SK-N-SH treated with all-trans-retinoic acid at 6 μM for 48 hours (cell line): Measurements from ENCODE around the gene OLFML2B.

Source experiments
- ATAC-seq: fragments of 200-7000 bp; cut with Tn5 transposase; 3 replicates; pipeline ENCODE4 v1.9.1; 2020; ENCODE audit warnings: mild to moderate bottlenecking, moderate library complexity
- ARNTL ChIP-seq: fragments of 450-650 bp; formaldehyde crosslinking; IDR thresholded peaks from 2 replicates; pipeline ENCODE4 v1.5.0; 2020; ENCODE audit warnings: low read depth, mild to moderate bottlenecking, moderate library complexity, borderline replicate concordance
- BACH2 ChIP-seq: fragments of 250-450 bp; sonication (Bioruptor Pico); IDR thresholded peaks from 2 replicates; pipeline ENCODE4 v1.9.0; 2021; ENCODE audit warnings: mild to moderate bottlenecking, borderline replicate concordance
- CSDC2 ChIP-seq: fragments of 250-450 bp; sonication (Bioruptor Pico); IDR thresholded peaks from 2 replicates; pipeline ENCODE4 v1.5.0; 2020; ENCODE audit warnings: mild to moderate bottlenecking, moderate library complexity
- GLIS3 ChIP-seq: fragments of 250-450 bp; sonication (Bioruptor Pico); IDR thresholded peaks from 2 replicates; pipeline ENCODE4 v1.5.0; 2020; ENCODE audit warnings: mild to moderate bottlenecking, moderate library complexity
- ISL1 ChIP-seq: fragments of 250-450 bp; sonication (Bioruptor Pico); IDR thresholded peaks from 2 replicates; pipeline ENCODE4 v2.1.2; 2022; ENCODE audit warnings: mild to moderate bottlenecking, moderate library complexity
- OSR1 ChIP-seq: fragments of 250-450 bp; sonication (Bioruptor Pico); IDR thresholded peaks from 2 replicates; pipeline ENCODE4 v1.8.0; 2022; ENCODE audit warnings: moderate library complexity, mild to moderate bottlenecking, inconsistent platforms
- PPARA ChIP-seq: fragments of 250-450 bp; sonication (Bioruptor Pico); IDR thresholded peaks from 2 replicates; pipeline ENCODE4 v1.5.0; 2020; ENCODE audit warnings: mild to moderate bottlenecking, borderline replicate concordance
- RARB ChIP-seq: fragments of 250-450 bp; sonication (Bioruptor Pico); IDR thresholded peaks from 2 replicates; pipeline ENCODE4 v1.8.0; 2021; ENCODE audit warnings: mild to moderate bottlenecking, moderate library complexity
- SNAI2 ChIP-seq: fragments of 250-450 bp; sonication (Bioruptor Pico); IDR thresholded peaks from 2 replicates; pipeline ENCODE4 v1.5.0; 2020; ENCODE audit warnings: mild to moderate bottlenecking, moderate library complexity
- TCF4 ChIP-seq: fragments of 250-450 bp; sonication (Bioruptor Pico); IDR thresholded peaks from 2 replicates; pipeline ENCODE4 v1.8.0; 2021; ENCODE audit warnings: mild to moderate bottlenecking, moderate library complexity, borderline replicate concordance
- TOX ChIP-seq: fragments of 250-450 bp; sonication (Bioruptor Pico); IDR thresholded peaks from 2 replicates; pipeline ENCODE4 v1.8.0; 2021; ENCODE audit warnings: mild to moderate bottlenecking, moderate library complexity, borderline replicate concordance
- ZC3H10 ChIP-seq: fragments of 250-450 bp; sonication (Bioruptor Pico); IDR thresholded peaks from 2 replicates; pipeline ENCODE4 v1.5.1; 2021; ENCODE audit warnings: mild to moderate bottlenecking, moderate library complexity
- ZFP3 ChIP-seq: fragments of 250-450 bp; sonication (Bioruptor Pico); IDR thresholded peaks from 2 replicates; pipeline ENCODE4 v1.5.0; 2020; ENCODE audit warnings: mild to moderate bottlenecking, moderate library complexity
- ZFP30 ChIP-seq: fragments of 450-650 bp; formaldehyde crosslinking; IDR thresholded peaks from 2 replicates; pipeline ENCODE4 v1.5.0; 2022; ENCODE audit warnings: mild to moderate bottlenecking, moderate library complexity
- ZNF565 ChIP-seq: fragments of 450-650 bp; formaldehyde crosslinking; conservative IDR thresholded peaks from 2 replicates; pipeline ENCODE4 v1.5.0; 2020; ENCODE audit warnings: low read depth, mild to moderate bottlenecking, moderate library complexity
- ZNF70 ChIP-seq: fragments of 450-650 bp; formaldehyde crosslinking; IDR thresholded peaks from 2 replicates; pipeline ENCODE4 v1.5.0; 2020; ENCODE audit warnings: mild to moderate bottlenecking, moderate library complexity
- ZNF8 ChIP-seq: fragments of 450-650 bp; formaldehyde crosslinking; IDR thresholded peaks from 2 replicates; pipeline ENCODE4 v1.5.0; 2020; ENCODE audit warnings: mild to moderate bottlenecking, moderate library complexity
- TF ChIP-seq, protein P1 (sequence below): fragments of 250-450 bp; sonication (Bioruptor Pico); IDR thresholded peaks from 2 replicates; pipeline ENCODE4 v1.5.0; 2020; ENCODE audit warnings: mild to moderate bottlenecking, moderate library complexity
- TF ChIP-seq, protein P2 (sequence below): fragments of 250-450 bp; sonication (Bioruptor Pico); IDR thresholded peaks from 2 replicates; pipeline ENCODE4 v1.8.0; 2020; ENCODE audit warnings: mild to moderate bottlenecking, moderate library complexity, borderline replicate concordance
- TF ChIP-seq, protein P3 (sequence below): fragments of 250-450 bp; sonication (Bioruptor Pico); IDR thresholded peaks from 2 replicates; pipeline ENCODE4 v1.5.1; 2020; ENCODE audit warnings: low read depth, mild to moderate bottlenecking, moderate library complexity
- TF ChIP-seq, protein P4 (sequence below): fragments of 250-450 bp; sonication (Bioruptor Pico); IDR thresholded peaks from 2 replicates; pipeline ENCODE4 v1.5.1; 2021; ENCODE audit warnings: mild to moderate bottlenecking, moderate library complexity

The OLFML2B gene

DNA sequence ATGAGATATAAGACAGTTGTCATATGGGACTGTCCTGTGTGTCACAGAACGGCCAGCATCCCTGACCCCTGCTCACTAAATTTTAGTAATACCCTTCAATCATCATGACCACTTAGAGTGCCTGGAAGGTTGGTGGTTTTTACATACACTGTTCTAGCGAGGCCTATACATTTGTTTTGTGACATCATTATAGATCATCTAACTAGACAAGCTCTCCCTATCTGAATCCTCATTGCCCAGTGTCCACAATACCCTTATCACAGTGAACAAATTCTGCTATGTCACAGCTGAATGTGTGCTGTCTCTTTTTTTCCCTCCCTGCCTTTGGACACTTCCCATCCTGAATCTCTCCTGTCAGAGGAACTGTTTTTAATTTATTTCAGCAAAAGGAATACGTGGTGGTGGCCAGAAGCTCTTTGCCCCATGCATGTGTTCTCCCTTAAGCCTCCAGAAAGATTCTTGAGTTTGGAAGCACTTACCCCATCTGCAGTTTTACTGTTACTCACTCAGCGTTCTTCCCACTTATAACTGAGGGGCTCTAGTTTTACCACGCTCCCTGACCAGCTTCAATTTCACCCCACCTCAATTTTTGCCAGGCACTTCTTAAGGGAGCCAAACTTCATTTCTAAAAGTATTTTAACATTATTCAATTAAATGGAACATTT is 70.3 kb downstream of the OLFML2B start:
- TF ChIP-seq PPARA (CRISPR knock-in tag) = no peak
- no peak for TF ChIP-seq ZNF565 (CRISPR knock-in tag)
- no peak for TF ChIP-seq ZFP3
- no peak for TF ChIP-seq TOX
- no peak for TF ChIP-seq TCF4 (CRISPR knock-in tag)
- TF ChIP-seq, protein P1, sequence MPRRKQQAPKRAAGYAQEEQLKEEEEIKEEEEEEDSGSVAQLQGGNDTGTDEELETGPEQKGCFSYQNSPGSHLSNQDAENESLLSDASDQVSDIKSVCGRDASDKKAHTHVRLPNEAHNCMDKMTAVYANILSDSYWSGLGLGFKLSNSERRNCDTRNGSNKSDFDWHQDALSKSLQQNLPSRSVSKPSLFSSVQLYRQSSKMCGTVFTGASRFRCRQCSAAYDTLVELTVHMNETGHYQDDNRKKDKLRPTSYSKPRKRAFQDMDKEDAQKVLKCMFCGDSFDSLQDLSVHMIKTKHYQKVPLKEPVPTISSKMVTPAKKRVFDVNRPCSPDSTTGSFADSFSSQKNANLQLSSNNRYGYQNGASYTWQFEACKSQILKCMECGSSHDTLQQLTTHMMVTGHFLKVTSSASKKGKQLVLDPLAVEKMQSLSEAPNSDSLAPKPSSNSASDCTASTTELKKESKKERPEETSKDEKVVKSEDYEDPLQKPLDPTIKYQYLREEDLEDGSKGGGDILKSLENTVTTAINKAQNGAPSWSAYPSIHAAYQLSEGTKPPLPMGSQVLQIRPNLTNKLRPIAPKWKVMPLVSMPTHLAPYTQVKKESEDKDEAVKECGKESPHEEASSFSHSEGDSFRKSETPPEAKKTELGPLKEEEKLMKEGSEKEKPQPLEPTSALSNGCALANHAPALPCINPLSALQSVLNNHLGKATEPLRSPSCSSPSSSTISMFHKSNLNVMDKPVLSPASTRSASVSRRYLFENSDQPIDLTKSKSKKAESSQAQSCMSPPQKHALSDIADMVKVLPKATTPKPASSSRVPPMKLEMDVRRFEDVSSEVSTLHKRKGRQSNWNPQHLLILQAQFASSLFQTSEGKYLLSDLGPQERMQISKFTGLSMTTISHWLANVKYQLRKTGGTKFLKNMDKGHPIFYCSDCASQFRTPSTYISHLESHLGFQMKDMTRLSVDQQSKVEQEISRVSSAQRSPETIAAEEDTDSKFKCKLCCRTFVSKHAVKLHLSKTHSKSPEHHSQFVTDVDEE = no peak
- no peak for TF ChIP-seq ISL1 (CRISPR knock-in tag)
- no peak for TF ChIP-seq ZC3H10 (CRISPR knock-in tag)
- TF ChIP-seq, protein P2, sequence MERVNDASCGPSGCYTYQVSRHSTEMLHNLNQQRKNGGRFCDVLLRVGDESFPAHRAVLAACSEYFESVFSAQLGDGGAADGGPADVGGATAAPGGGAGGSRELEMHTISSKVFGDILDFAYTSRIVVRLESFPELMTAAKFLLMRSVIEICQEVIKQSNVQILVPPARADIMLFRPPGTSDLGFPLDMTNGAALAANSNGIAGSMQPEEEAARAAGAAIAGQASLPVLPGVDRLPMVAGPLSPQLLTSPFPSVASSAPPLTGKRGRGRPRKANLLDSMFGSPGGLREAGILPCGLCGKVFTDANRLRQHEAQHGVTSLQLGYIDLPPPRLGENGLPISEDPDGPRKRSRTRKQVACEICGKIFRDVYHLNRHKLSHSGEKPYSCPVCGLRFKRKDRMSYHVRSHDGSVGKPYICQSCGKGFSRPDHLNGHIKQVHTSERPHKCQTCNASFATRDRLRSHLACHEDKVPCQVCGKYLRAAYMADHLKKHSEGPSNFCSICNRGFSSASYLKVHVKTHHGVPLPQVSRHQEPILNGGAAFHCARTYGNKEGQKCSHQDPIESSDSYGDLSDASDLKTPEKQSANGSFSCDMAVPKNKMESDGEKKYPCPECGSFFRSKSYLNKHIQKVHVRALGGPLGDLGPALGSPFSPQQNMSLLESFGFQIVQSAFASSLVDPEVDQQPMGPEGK (CRISPR knock-in tag) = no peak
- no peak for TF ChIP-seq OSR1 (CRISPR knock-in tag)
- no peak for TF ChIP-seq RARB (CRISPR knock-in tag)

DNA sequence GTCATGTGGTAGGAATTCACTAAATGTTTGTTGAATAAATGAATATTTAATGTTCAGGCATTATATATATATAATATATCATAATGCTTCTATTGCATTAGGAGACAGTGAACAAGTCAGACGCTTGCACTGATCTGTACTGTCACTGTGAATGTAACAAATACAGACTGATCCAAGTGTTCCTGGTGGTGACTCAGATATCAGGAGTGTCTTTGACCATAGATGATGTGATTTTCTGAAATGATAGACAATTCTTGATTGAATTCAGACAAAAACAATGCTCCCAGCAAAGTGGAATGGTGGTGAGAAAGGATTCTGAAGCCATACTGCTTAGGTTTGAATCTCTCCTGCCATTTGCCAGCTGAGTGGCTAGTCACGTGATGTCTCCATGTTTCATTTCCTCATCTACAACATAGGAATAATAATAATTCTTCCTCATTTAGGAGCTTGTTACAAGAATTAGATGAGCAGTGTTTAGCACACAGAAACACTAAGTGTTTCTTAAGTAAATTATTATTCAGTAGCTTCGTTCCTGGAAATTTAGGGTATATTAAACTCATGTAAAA is 71.0 kb downstream of the OLFML2B start:
- TF ChIP-seq PPARA (CRISPR knock-in tag) (no peak), OSR1 (CRISPR knock-in tag) (no peak), ZFP3 (no peak), ISL1 (CRISPR knock-in tag) (no peak), ARNTL (CRISPR knock-in tag) (no peak), ZNF8 (CRISPR knock-in tag) (no peak), ZC3H10 (CRISPR knock-in tag) (no peak), ZNF70 (CRISPR knock-in tag) (no peak), TOX (no peak), ZFP30 (no peak), BACH2 (CRISPR knock-in tag) (no peak), CSDC2 (CRISPR knock-in tag) (no peak), ZNF565 (CRISPR knock-in tag) (no peak), GLIS3 (no peak), SNAI2 (no peak)
- TF ChIP-seq, protein P1 = no peak
- TF ChIP-seq, protein P3, sequence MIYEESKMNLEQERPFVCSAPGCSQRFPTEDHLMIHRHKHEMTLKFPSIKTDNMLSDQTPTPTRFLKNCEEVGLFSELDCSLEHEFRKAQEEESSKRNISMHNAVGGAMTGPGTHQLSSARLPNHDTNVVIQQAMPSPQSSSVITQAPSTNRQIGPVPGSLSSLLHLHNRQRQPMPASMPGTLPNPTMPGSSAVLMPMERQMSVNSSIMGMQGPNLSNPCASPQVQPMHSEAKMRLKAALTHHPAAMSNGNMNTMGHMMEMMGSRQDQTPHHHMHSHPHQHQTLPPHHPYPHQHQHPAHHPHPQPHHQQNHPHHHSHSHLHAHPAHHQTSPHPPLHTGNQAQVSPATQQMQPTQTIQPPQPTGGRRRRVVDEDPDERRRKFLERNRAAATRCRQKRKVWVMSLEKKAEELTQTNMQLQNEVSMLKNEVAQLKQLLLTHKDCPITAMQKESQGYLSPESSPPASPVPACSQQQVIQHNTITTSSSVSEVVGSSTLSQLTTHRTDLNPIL = no peak
- TF ChIP-seq, protein P4, sequence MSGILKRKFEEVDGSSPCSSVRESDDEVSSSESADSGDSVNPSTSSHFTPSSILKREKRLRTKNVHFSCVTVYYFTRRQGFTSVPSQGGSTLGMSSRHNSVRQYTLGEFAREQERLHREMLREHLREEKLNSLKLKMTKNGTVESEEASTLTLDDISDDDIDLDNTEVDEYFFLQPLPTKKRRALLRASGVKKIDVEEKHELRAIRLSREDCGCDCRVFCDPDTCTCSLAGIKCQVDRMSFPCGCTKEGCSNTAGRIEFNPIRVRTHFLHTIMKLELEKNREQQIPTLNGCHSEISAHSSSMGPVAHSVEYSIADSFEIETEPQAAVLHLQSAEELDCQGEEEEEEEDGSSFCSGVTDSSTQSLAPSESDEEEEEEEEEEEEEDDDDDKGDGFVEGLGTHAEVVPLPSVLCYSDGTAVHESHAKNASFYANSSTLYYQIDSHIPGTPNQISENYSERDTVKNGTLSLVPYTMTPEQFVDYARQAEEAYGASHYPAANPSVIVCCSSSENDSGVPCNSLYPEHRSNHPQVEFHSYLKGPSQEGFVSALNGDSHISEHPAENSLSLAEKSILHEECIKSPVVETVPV = no peak
- TF ChIP-seq, protein P2 (CRISPR knock-in tag) = no peak
- ATAC-seq = peak; percentile 38

More for the DNA sequence above, 70.3 kb downstream of the OLFML2B start:
- peak; percentile 20 for ATAC-seq
